BE2C (cell line): ENCODE data around the gene WDR49.

Experiments used
- DNase-seq: peaks from one replicate; pipeline ENCODE4 v3.0.0-alpha.2; 2020
- H3K27me3 ChIP-seq: fragments of 250-450 bp; sonication (Bioruptor Pico); 2 replicates; pipeline ENCODE4 v1.5.1; 2020; ENCODE audit warnings: mild to moderate bottlenecking
- H3K36me3 ChIP-seq: fragments of 250-450 bp; sonication (Bioruptor Pico); 2 replicates; pipeline ENCODE4 v1.5.1; 2020; ENCODE audit warnings: mild to moderate bottlenecking
- H3K4me1 ChIP-seq: fragments of 250-450 bp; sonication (Bioruptor Pico); 2 replicates; pipeline ENCODE4 v1.5.1; 2020
- H3K4me3 ChIP-seq: 2 replicates; pipeline ENCODE4 v1.5.1; 2011; ENCODE audit warnings: low read depth, low read length
- H3K9me3 ChIP-seq: fragments of 250-450 bp; sonication (Bioruptor Pico); 2 replicates; pipeline ENCODE4 v1.5.1; 2020
- TF ChIP-seq, protein P1 (sequence below): IDR thresholded peaks from 2 replicates; pipeline ENCODE4 v1.5.1; 2012; ENCODE audit warnings: mild to moderate bottlenecking, low read depth, low read length

Gene WDR49

DNA sequence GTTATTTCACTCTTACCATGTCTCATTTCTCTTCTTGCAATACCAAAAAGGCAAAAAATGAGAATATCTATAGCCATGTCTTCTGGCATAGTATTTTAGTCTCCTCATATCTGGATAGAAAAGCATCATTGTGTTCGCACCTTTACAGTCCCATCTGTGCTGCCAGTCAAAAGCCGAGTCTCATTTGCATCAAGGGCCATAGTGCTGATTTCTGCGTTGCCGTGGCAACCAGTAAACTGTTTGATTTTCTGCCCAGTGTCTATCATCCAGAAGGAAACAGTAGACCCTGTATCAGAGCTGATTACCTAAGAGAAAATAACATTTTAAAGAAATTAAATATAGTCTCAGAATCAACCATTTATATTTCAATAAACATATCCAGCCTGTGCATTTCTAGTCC lies 93.8 kb downstream of the WDR49 start:
- no peak for DNase-seq
- Histone ChIP-seq H3K9me3 (no peaks in the 10 kb centered on the region), H3K4me1 (no peaks in the 10 kb centered on the region), H3K4me3 (no peak overlapping the region), H3K27me3 (no peaks in the 10 kb centered on the region; the same call in 1 of the 2 replicates), H3K36me3 (no peaks in the 10 kb centered on the region)
- TF ChIP-seq, protein P1, sequence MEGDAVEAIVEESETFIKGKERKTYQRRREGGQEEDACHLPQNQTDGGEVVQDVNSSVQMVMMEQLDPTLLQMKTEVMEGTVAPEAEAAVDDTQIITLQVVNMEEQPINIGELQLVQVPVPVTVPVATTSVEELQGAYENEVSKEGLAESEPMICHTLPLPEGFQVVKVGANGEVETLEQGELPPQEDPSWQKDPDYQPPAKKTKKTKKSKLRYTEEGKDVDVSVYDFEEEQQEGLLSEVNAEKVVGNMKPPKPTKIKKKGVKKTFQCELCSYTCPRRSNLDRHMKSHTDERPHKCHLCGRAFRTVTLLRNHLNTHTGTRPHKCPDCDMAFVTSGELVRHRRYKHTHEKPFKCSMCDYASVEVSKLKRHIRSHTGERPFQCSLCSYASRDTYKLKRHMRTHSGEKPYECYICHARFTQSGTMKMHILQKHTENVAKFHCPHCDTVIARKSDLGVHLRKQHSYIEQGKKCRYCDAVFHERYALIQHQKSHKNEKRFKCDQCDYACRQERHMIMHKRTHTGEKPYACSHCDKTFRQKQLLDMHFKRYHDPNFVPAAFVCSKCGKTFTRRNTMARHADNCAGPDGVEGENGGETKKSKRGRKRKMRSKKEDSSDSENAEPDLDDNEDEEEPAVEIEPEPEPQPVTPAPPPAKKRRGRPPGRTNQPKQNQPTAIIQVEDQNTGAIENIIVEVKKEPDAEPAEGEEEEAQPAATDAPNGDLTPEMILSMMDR, result no peak

DNA sequence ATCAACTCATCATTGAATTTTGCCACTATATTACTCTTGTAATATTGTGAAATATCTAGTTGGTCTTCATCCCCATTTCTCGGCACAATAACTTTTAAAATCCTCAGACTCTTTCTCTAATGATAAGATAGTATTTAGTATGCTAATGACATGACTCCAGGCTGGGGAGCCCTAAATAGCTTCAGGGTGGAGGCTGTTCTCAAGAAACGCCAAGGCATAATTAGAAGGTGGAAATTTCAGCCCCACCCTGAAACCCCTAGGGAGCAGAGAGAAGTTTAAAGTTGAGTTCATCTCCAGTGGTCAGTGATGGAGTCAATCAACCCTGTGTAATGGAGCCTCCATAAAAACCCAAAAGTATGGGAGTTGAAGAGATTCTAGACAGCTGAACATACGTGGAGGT lies 98.8 kb downstream of the WDR49 start:
- H3K4me1 ChIP-seq, result no peaks in the 10 kb centered on the region
- TF ChIP-seq, protein P1, result no peak

DNA sequence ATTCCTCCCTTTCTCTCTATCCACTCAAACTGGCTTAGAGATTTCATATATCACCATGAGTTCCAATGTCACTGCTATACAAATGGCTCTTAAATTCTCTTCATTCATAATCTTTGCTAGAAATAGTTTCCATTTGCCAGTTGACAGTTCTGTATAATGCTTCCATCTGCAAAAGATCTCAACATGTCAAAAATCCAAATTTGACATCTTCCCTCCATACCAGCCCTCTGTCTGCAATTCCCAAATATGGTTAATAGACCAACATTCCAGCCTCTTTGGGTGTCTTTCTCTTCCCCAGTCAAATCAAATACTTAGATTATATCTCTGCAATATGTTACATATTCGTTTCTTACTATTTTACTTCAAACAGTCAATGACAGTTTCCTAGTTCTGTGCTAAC lies 115.7 kb downstream of the WDR49 start:
- TF ChIP-seq, protein P1, result no peak
- H3K9me3 ChIP-seq, result no peaks in the 10 kb centered on the region

More for the DNA sequence above, 98.8 kb downstream of the WDR49 start:
- DNase-seq, result no peak
- no peak overlapping the region for H3K4me3 ChIP-seq
- no peaks in the 10 kb centered on the region; the same call in 1 of the 2 replicates for H3K27me3 ChIP-seq
- no peaks in the 10 kb centered on the region for H3K36me3 ChIP-seq
- no peaks in the 10 kb centered on the region for H3K9me3 ChIP-seq

DNA sequence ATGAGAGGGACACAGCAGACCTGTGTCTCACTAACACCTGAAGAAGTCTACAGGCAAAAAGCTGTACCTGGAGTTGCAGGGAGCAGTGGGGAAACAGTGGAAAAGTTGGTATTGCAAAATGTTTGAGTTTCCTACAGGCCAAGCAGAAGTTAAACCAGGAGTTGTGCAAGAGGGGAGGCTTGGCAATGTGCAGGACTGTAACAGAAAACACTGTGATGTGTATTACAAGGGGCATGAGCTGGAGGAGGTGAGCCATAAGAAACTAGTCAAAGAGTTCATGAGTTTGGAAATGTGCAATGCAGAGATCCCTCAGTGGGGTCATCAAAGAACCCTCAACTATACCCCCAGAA lies 132.8 kb downstream of the WDR49 start:
- no peaks in the 10 kb centered on the region for H3K36me3 ChIP-seq
- no peak overlapping the region for H3K4me3 ChIP-seq
- no peaks in the 10 kb centered on the region for H3K4me1 ChIP-seq
- DNase-seq, result no peak
- no peaks in the 10 kb centered on the region for H3K9me3 ChIP-seq
- TF ChIP-seq, protein P1, result no peak
- no peaks in the 10 kb centered on the region for H3K27me3 ChIP-seq

More for the DNA sequence above, 115.7 kb downstream of the WDR49 start:
- Histone ChIP-seq H3K4me1 (no peaks in the 10 kb centered on the region), H3K4me3 (no peak overlapping the region), H3K27me3 (no peaks in the 10 kb centered on the region), H3K36me3 (no peaks in the 10 kb centered on the region)
- no peak for DNase-seq

DNA sequence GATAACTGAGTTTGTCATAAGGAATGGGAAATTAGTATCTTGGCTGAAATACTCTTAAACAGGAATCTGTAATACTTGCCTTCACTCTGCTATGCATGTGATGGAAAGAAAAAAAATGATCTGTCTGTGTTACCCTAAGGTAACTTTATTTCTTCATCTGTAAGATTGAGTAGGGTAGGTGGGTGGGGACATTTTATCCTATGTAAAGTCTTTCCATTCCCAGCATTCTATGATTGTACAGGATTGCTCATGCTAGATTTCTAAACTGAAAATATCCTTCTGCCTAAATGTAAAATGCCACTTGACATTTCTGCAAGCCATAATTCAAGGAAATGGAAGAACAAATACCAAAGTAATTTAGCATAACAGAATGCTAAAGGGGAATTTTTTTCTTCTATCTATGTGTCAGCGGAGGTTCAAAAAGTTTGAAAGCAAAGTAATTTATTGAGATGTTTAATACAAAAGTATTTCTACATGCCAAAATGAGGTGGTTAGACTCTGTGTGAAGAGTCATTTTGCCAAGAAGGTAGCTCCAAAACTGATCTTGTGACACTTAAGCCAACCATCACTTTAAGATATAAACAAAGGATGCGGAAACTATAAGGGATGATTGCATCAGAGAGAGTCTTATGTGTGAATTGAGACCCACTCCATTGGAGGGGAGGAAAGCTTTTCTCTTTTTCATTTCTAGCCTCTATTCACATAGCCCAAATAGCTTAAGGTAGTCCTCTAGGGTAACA lies 133.3 kb downstream of the WDR49 start:
- no peaks in the 10 kb centered on the region for H3K9me3 ChIP-seq
- no peaks in the 10 kb centered on the region for H3K36me3 ChIP-seq
- no peak overlapping the region for H3K4me3 ChIP-seq
- TF ChIP-seq, protein P1, result no peak
- H3K4me1 ChIP-seq, result no peaks in the 10 kb centered on the region
- DNase-seq, result no peak
- H3K27me3 ChIP-seq, result no peaks in the 10 kb centered on the region

DNA sequence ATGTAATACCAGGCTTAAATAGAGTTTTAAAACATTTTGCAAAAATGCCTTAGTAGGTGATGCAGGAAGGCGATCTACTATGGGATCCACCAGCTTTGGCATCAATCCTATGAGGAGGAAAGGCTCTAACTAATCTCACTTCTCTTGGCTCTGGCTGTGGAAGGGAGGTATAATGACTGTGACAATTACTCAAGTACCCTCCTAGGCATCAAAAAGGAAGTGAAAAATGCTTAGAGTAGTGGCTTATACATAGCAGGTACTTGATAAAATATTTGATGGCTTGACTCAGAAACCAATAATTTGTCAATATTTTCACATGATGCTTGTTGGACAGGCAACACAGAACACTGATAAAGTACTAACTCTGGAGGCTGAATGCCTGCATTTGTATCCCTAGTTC lies 145.8 kb downstream of the WDR49 start:
- Histone ChIP-seq H3K9me3 (no peaks in the 10 kb centered on the region), H3K27me3 (no peaks in the 10 kb centered on the region), H3K4me3 (no peak overlapping the region), H3K4me1 (no peaks in the 10 kb centered on the region), H3K36me3 (no peaks in the 10 kb centered on the region)
- DNase-seq, result no peak
- TF ChIP-seq, protein P1, result no peak
